Activated CD4-positive, alpha-beta memory T cell treated with anti-CD3 and anti-CD28 coated beads for 36 hours (primary cell): ENCODE measurements around the gene NAT10. TPM values are rescaled to one million over a fixed set of nuclear protein-coding genes. Genes with fewer than 3 reads are reported as not detected.

Experiments
- total RNA-seq, 2 experiments: library from RNA; stranded (reverse); gene quantifications; one replicate each; pipeline ENCODE4 v1.2.3, GENCODE V29; 2021

NAT10 gene
- total RNA-seq, 2 experiments from 2014 or later = 84.7 to 87.6 TPM

Other genes starting within 250 kb of the NAT10 start
- gene LMO2, start 213.6 kb upstream of the NAT10 start, total RNA-seq = not detected
- 100 to 1,000 TPM; 261 to 264 TPM for gene CAPRIN1, start 53.9 kb upstream of the NAT10 start, total RNA-seq